H1 (cell line): ENCODE measurements around the gene ACTN4. TPM values are rescaled to one million over a fixed set of nuclear protein-coding genes. Genes with fewer than 3 reads are reported as not detected.

Experiments used
- JUN ChIP-seq: IDR thresholded peaks from 2 replicates; pipeline ENCODE4 v1.6.1; 2011; ENCODE audit warnings: low read depth, mild to moderate bottlenecking, improper control_type of control experiment, low read length
- MAX ChIP-seq: IDR thresholded peaks from 2 replicates; pipeline ENCODE4 v1.6.1; 2012; ENCODE audit warnings: inconsistent platforms
- SIN3A ChIP-seq, 2 experiments: IDR thresholded peaks in 1 of 2; conservative IDR thresholded peaks in 1 of 2; 2 replicates each; pipeline ENCODE4 v1.6.1; 2011 to 2012; ENCODE audit warnings: low read length in 2 of 2, improper control_type of control experiment in 1 of 2, low read depth in 1 of 2, mild to moderate bottlenecking in 1 of 2
- polyA plus RNA-seq, 7 experiments: library from polyadenylated mRNA; depleted of rRNA in 3 of 7; stranded (reverse) in 5 of 7; unstranded in 2 of 7; fragments of >200 nt in 5 of 7; fragments of 200-250 nt in 2 of 7; gene quantifications; 1 replicate in 5 of 7; 2 replicates in 1 of 7; 4 replicates in 1 of 7; pipeline versions ENCODE4 v1.2.1 to v1.2.3, GENCODE V29; 2011 to 2013; ENCODE audit warnings: missing spikeins in 2 of 7, mixed read lengths in 2 of 7
- total RNA-seq: library from RNA; stranded (reverse); fragmentation: NEBNext Ultra II Directional; extraction: Animal tissue kit (Norgen Biotek cat#: 25700); gene quantifications from 2 replicates; pipeline ENCODE4 v1.2.1, GENCODE V29; 2021

Gene ACTN4
- total and polyA plus RNA-seq, 2 of the 8 experiments (the other 6 are each of a cell fraction or from before 2014, with no cell fraction given), result 211 to 520 TPM

- TF ChIP-seq JUN, result no peak
- TF ChIP-seq SIN3A (conservative IDR thresholded peaks at IDR 0.05 in 1 of 2, IDR thresholded peaks at IDR 0.05 in 1 of 2; ENCODE audit: low read depth in 1 of 2, low read length in 2 of 2), result no peak
- no peak for TF ChIP-seq MAX
These were observed 49.7 kb downstream of the ACTN4 start (continued) for GRCh38 chr19:38697197-38697596.
